HepG2 (cell line): ENCODE measurements around the gene RNASE9. TPM values are rescaled to one million over a fixed set of nuclear protein-coding genes. Genes with fewer than 3 reads are reported as not detected.

Source experiments
- ATAC-seq: fragments of 200-7000 bp; cut with Tn5 transposase; 3 replicates; pipeline ENCODE4 v1.9.1; 2020; ENCODE audit warnings: mild to moderate bottlenecking, moderate library complexity
- BruUV-seq: library from RNA; stranded (reverse); fragments of 400-500 nt; replicated peaks from 2 replicates; lab custom pipeline; 2021; lab: Mats Ljungman, UMichigan
- CTCF ChIA-PET: fragments of 300-600 bp; formaldehyde crosslinking; extraction: SDS; loops from one replicate; lab custom pipeline; 2021; ENCODE audit warnings: low total read pairs, inconsistent platforms, low intra/inter-chr PET ratio; lab: Yijun Ruan, JAX
- POLR2A ChIA-PET: fragments of 350-600 bp; sonication (Branson Sonifier 250); formaldehyde crosslinking; loops from one replicate; lab custom pipeline; 2020; ENCODE audit warnings: antibody characterized with exemption, inconsistent platforms; lab: Yijun Ruan, JAX
- DNase-seq: peaks from one replicate; pipeline ENCODE4 v3.0.0-alpha.2; 2015; ENCODE audit warnings: low spot score
- FAIRE-seq: peaks from 3 replicates; lab custom pipeline; 2011; peaks lifted over from hg19 to GRCh38; lab: Jason Lieb, UNC
- H2AFZ ChIP-seq: one replicate; pipeline ENCODE4 v1.6.1; 2011; ENCODE audit warnings: low read length, inconsistent platforms
- H3K27ac ChIP-seq: fragments of 300-600 bp; 3 replicates; pipeline ENCODE4 v1.8.0; 2011; ENCODE audit warnings: mixed run types, mild to moderate bottlenecking, mixed read lengths, low read length, inconsistent platforms; ENCODE audit not compliant: insufficient read depth; ENCODE audit errors: extremely low read length
- H3K27me3 ChIP-seq, 2 experiments: fragments of 200-600 bp in 1 of 2; 2 replicates in 1 of 2; 3 replicates in 1 of 2; pipeline versions ENCODE4 v1.6.0 to v1.8.0; 2011; ENCODE audit warnings: low read length in 2 of 2, mild to moderate bottlenecking in 2 of 2, moderate library complexity in 2 of 2, inconsistent platforms in 1 of 2; ENCODE audit not compliant: insufficient read depth in 2 of 2, control insufficient read depth in 1 of 2
- H3K36me3 ChIP-seq, 2 experiments: fragments of 200-600 bp in 1 of 2; replicated peaks in 1 of 2; 2 replicates in 1 of 2; 3 replicates in 1 of 2; pipeline versions ENCODE4 v1.5.1 to v1.8.0; 2011; ENCODE audit warnings: low read length in 2 of 2, inconsistent platforms in 1 of 2; ENCODE audit not compliant: insufficient read depth in 2 of 2, control insufficient read depth in 1 of 2
- H3K4me1 ChIP-seq: 2 replicates; pipeline ENCODE4 v1.5.1; 2012; ENCODE audit warnings: low read length, inconsistent platforms; ENCODE audit not compliant: insufficient read depth
- H3K4me2 ChIP-seq: 2 replicates; pipeline ENCODE4 v1.6.0; 2011; ENCODE audit warnings: low read depth, low read length, inconsistent platforms
- H3K4me3 ChIP-seq, 3 experiments: fragments of 200-600 bp in 1 of 3; sonication (generic), shearing (Covaris generic) in 1 of 3; replicated peaks in 1 of 3; 2 replicates each; pipeline ENCODE4 v1.5.1; 2011 to 2016; ENCODE audit warnings: low read length in 3 of 3, inconsistent platforms in 2 of 3, low read depth in 2 of 3, mild to moderate bottlenecking in 2 of 3, control low read depth in 1 of 3, mixed read lengths in 1 of 3; ENCODE audit not compliant: insufficient read depth in 1 of 3
- H3K79me2 ChIP-seq: one replicate; pipeline ENCODE4 v1.6.1; 2011; ENCODE audit warnings: low read length, inconsistent platforms; ENCODE audit not compliant: insufficient read depth
- H3K9ac ChIP-seq: 2 replicates; pipeline ENCODE4 v1.6.0; 2011; ENCODE audit warnings: mild to moderate bottlenecking, low read depth, low read length, inconsistent platforms; ENCODE audit not compliant: insufficient read depth
- H3K9me3 ChIP-seq: 2 replicates; pipeline ENCODE4 v1.5.1; 2012; ENCODE audit warnings: mild to moderate bottlenecking, low read length
- H4K20me1 ChIP-seq: 2 replicates; pipeline ENCODE4 v1.6.0; 2011; ENCODE audit warnings: inconsistent platforms, mild to moderate bottlenecking, low read length, moderate library complexity; ENCODE audit not compliant: insufficient read depth
- MATR3 ChIP-seq: sonication (generic); formaldehyde crosslinking; IDR thresholded peaks from 2 replicates; pipeline ENCODE4 v1.4.0; 2020; ENCODE audit warnings: missing genetic modification reagents
- MXD4 ChIP-seq: IDR thresholded peaks from 2 replicates; pipeline ENCODE4 v1.6.1; 2016; ENCODE audit warnings: mild to moderate bottlenecking, missing biosample characterization, missing genetic modification reagents
- RBFOX2 ChIP-seq: fragments of 200-400 bp; formaldehyde crosslinking; IDR thresholded peaks from 2 replicates; pipeline ENCODE4 v1.6.1; 2017; ENCODE audit warnings: low read depth, mild to moderate bottlenecking, low read length
- RORA ChIP-seq: sonication (generic); formaldehyde crosslinking; IDR thresholded peaks from 2 replicates; pipeline ENCODE4 v1.5.0; 2020; ENCODE audit warnings: mild to moderate bottlenecking, missing genetic modification reagents, moderate library complexity
- SP2 ChIP-seq: sonication (generic); formaldehyde crosslinking; IDR thresholded peaks from 2 replicates; pipeline ENCODE4 v1.5.1; 2020; ENCODE audit warnings: mild to moderate bottlenecking, missing genetic modification reagents
- TRIM24 ChIP-seq: sonication (generic); formaldehyde crosslinking; IDR thresholded peaks from 2 replicates; pipeline ENCODE4 v1.8.0; 2022; ENCODE audit warnings: mild to moderate bottlenecking, missing genetic modification reagents
- XRCC5 ChIP-seq: fragments of 200-400 bp; formaldehyde crosslinking; optimal IDR thresholded peaks from 2 replicates; pipeline ENCODE3; 2017; ENCODE audit warnings: mild to moderate bottlenecking, low read length
- YEATS2 ChIP-seq: sonication (generic); formaldehyde crosslinking; IDR thresholded peaks from 2 replicates; pipeline ENCODE4 v1.4.0; 2020; ENCODE audit warnings: missing genetic modification reagents, borderline replicate concordance
- ZNF230 ChIP-seq: sonication (generic); formaldehyde crosslinking; IDR thresholded peaks from 2 replicates; pipeline ENCODE4 v1.4.0; 2020; ENCODE audit warnings: mild to moderate bottlenecking, missing genetic modification reagents
- ZNF33A ChIP-seq: sonication (generic); formaldehyde crosslinking; IDR thresholded peaks from 2 replicates; pipeline ENCODE4 v1.5.1; 2020; ENCODE audit warnings: missing genetic modification reagents, mild to moderate bottlenecking, moderate library complexity, borderline replicate concordance
- ZNF383 ChIP-seq: sonication (generic); formaldehyde crosslinking; IDR thresholded peaks from 2 replicates; pipeline ENCODE4 v1.4.0; 2020; ENCODE audit warnings: missing genetic modification reagents, mild to moderate bottlenecking, borderline replicate concordance
- ZNF782 ChIP-seq: sonication (generic); formaldehyde crosslinking; IDR thresholded peaks from 2 replicates; pipeline ENCODE4 v1.4.0; 2020; ENCODE audit warnings: missing genetic modification reagents, mild to moderate bottlenecking, borderline replicate concordance
- WGBS: methylation state at CpG from one replicate; pipeline ENCODE4 v1.1.6; 2017; ENCODE audit warnings: low lambda C conversion rate; 5-methylcytosine and 5-hydroxymethylcytosine counted together
- in situ Hi-C: cut with HindIII; loops from 2 replicates; pipeline ENCODE4 v1.10.0; 2017; ENCODE audit warnings: low pct_unique_long_range_greater_than_20kb; ENCODE audit not compliant: extremely low pct_ligation_motif_present
- intact Hi-C: fragments of 100-400 bp; cut with micrococcal nuclease; formaldehyde crosslinking; loops from one replicate; pipeline ENCODE4 v1.10.0; 2022; ENCODE audit not compliant: unreplicated experiment
- polyA plus RNA-seq, 8 experiments: library from polyadenylated mRNA; depleted of rRNA in 3 of 8; stranded (reverse) in 7 of 8; unstranded in 1 of 8; fragments of >200 nt; fragmentation: Illumina TruSeq in 4 of 8; extraction: Trizol in 4 of 8; gene quantifications; 2 replicates each; pipeline versions ENCODE4 v1.2.1 to v1.2.3, GENCODE V29; 2011 to 2016; ENCODE audit warnings: low read depth in 4 of 8, missing spikeins in 1 of 8, mixed read lengths in 1 of 8; ENCODE audit not compliant: insufficient read depth in 1 of 8
- total RNA-seq, 5 experiments: library from RNA; depleted of rRNA; stranded (reverse); fragments of >200 nt; fragmentation: Illumina TruSeq; extraction: Trizol; gene quantifications; 2 replicates each; pipeline ENCODE4 v1.2.3, GENCODE V29; 2016; ENCODE audit warnings: low read depth in 1 of 5
- TF ChIP-seq, protein P1 (sequence below): sonication (generic); formaldehyde crosslinking; IDR thresholded peaks from 2 replicates; pipeline ENCODE4 v1.5.0; 2020; ENCODE audit warnings: missing genetic modification reagents
- TF ChIP-seq, protein P2 (sequence below), 2 experiments: sonication (generic) in 1 of 2; formaldehyde crosslinking in 1 of 2; IDR thresholded peaks; 2 replicates each; pipeline versions ENCODE4 v1.4.0 to v1.6.1; 2018 to 2020; ENCODE audit warnings: missing genetic modification reagents in 2 of 2, borderline replicate concordance in 1 of 2, low read depth in 1 of 2, mild to moderate bottlenecking in 1 of 2, missing biosample characterization in 1 of 2
- TF ChIP-seq, protein P3 (sequence below): sonication (generic); formaldehyde crosslinking; IDR thresholded peaks from 2 replicates; pipeline ENCODE4 v1.4.0; 2020; ENCODE audit warnings: mild to moderate bottlenecking, low read depth, missing genetic modification reagents
- TF ChIP-seq, protein P4 (sequence below): sonication (generic); formaldehyde crosslinking; IDR thresholded peaks from 2 replicates; pipeline ENCODE4 v1.4.0; 2020; ENCODE audit warnings: missing genetic modification reagents

The RNASE9 gene
- total and polyA plus RNA-seq, 2 of the 13 experiments (the other 11 are each of a cell fraction or from before 2014, with no cell fraction given), result not detected

DNA sequence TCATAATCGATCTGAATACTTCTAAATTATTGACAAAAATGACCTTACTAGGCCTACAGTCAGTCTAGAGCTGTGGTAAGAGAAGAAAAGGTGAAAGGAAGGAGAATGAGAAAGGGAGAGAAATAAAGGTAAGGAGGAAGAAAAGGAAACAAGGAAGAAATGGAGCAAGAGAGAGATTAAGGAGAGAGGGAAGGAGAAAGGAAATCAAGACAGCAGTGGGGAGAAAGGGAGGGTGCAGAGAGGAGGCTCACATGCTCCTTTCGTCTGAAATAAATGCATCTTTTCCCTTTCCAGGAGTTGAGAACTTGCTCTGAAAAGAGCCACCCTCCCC is 3.7 kb downstream of the RNASE9 start:
- in situ Hi-C loops, result no loop called here
- POLR2A ChIA-PET, result no interaction called here
- no peak overlapping the region for H3K4me2 ChIP-seq
- TF ChIP-seq YEATS2 (CRISPR knock-in tag) (no peak), ZNF33A (CRISPR knock-in tag) (no peak), RORA (CRISPR knock-in tag) (no peak), MATR3 (CRISPR knock-in tag) (no peak), XRCC5 (no peak), SP2 (CRISPR knock-in tag) (no peak), TRIM24 (CRISPR knock-in tag) (no peak), ZNF383 (CRISPR knock-in tag) (no peak), ZNF230 (CRISPR knock-in tag) (no peak), ZNF782 (no peak), MXD4 (CRISPR knock-in tag) (no peak), RBFOX2 (no peak)
- TF ChIP-seq, protein P1, sequence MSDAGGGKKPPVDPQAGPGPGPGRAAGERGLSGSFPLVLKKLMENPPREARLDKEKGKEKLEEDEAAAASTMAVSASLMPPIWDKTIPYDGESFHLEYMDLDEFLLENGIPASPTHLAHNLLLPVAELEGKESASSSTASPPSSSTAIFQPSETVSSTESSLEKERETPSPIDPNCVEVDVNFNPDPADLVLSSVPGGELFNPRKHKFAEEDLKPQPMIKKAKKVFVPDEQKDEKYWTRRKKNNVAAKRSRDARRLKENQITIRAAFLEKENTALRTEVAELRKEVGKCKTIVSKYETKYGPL (CRISPR knock-in tag), result no peak
- TF ChIP-seq, protein P2, sequence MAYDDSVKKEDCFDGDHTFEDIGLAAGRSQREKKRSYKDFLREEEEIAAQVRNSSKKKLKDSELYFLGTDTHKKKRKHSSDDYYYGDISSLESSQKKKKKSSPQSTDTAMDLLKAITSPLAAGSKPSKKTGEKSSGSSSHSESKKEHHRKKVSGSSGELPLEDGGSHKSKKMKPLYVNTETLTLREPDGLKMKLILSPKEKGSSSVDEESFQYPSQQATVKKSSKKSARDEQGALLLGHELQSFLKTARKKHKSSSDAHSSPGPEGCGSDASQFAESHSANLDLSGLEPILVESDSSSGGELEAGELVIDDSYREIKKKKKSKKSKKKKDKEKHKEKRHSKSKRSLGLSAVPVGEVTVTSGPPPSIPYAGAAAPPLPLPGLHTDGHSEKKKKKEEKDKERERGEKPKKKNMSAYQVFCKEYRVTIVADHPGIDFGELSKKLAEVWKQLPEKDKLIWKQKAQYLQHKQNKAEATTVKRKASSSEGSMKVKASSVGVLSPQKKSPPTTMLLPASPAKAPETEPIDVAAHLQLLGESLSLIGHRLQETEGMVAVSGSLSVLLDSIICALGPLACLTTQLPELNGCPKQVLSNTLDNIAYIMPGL (CRISPR knock-in tag; IDR thresholded peaks at IDR 0.05; ENCODE audit: borderline replicate concordance in 1 of 2, low read depth in 1 of 2), result no peak
- TF ChIP-seq, protein P3, sequence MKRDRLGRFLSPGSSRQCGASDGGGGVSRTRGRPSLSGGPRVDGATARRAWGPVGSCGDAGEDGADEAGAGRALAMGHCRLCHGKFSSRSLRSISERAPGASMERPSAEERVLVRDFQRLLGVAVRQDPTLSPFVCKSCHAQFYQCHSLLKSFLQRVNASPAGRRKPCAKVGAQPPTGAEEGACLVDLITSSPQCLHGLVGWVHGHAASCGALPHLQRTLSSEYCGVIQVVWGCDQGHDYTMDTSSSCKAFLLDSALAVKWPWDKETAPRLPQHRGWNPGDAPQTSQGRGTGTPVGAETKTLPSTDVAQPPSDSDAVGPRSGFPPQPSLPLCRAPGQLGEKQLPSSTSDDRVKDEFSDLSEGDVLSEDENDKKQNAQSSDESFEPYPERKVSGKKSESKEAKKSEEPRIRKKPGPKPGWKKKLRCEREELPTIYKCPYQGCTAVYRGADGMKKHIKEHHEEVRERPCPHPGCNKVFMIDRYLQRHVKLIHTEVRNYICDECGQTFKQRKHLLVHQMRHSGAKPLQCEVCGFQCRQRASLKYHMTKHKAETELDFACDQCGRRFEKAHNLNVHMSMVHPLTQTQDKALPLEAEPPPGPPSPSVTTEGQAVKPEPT (CRISPR knock-in tag), result no peak
- TF ChIP-seq, protein P4, sequence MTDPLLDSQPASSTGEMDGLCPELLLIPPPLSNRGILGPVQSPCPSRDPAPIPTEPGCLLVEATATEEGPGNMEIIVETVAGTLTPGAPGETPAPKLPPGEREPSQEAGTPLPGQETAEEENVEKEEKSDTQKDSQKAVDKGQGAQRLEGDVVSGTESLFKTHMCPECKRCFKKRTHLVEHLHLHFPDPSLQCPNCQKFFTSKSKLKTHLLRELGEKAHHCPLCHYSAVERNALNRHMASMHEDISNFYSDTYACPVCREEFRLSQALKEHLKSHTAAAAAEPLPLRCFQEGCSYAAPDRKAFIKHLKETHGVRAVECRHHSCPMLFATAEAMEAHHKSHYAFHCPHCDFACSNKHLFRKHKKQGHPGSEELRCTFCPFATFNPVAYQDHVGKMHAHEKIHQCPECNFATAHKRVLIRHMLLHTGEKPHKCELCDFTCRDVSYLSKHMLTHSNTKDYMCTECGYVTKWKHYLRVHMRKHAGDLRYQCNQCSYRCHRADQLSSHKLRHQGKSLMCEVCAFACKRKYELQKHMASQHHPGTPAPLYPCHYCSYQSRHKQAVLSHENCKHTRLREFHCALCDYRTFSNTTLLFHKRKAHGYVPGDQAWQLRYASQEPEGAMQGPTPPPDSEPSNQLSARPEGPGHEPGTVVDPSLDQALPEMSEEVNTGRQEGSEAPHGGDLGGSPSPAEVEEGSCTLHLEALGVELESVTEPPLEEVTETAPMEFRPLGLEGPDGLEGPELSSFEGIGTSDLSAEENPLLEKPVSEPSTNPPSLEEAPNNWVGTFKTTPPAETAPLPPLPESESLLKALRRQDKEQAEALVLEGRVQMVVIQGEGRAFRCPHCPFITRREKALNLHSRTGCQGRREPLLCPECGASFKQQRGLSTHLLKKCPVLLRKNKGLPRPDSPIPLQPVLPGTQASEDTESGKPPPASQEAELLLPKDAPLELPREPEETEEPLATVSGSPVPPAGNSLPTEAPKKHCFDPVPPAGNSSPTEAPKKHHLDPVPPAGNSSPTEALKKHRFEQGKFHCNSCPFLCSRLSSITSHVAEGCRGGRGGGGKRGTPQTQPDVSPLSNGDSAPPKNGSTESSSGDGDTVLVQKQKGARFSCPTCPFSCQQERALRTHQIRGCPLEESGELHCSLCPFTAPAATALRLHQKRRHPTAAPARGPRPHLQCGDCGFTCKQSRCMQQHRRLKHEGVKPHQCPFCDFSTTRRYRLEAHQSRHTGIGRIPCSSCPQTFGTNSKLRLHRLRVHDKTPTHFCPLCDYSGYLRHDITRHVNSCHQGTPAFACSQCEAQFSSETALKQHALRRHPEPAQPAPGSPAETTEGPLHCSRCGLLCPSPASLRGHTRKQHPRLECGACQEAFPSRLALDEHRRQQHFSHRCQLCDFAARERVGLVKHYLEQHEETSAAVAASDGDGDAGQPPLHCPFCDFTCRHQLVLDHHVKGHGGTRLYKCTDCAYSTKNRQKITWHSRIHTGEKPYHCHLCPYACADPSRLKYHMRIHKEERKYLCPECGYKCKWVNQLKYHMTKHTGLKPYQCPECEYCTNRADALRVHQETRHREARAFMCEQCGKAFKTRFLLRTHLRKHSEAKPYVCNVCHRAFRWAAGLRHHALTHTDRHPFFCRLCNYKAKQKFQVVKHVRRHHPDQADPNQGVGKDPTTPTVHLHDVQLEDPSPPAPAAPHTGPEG (CRISPR knock-in tag), result no peak
- TF ChIP-seq, all 625 proteins: peak for 0
- Histone ChIP-seq H3K36me3 (no peaks in the 10 kb centered on the region), H3K27me3 (no peaks in the 10 kb centered on the region; a peak in 1 of 5 replicates), H2AFZ (no peak overlapping the region), H3K4me3 (no peak overlapping the region), H3K4me1 (no peaks in the 10 kb centered on the region), H4K20me1 (no peaks in the 10 kb centered on the region), H3K79me2 (no peaks in the 10 kb centered on the region), H3K9me3 (no peaks in the 10 kb centered on the region), H3K27ac (no peak overlapping the region), H3K9ac (no peak overlapping the region)
- intact Hi-C loops, result no loop called here
- DNase-seq (no peak), ATAC-seq (no peak), FAIRE-seq (no peak)
- CTCF ChIA-PET, result no interaction called here
- WGBS, result 6% methylated on average over 2 of the region's 2 CpGs
- BruUV-seq, result no TSS peak
